CD4-positive, alpha-beta T cell (primary cell): ENCODE results near the gene ZNF580. TPM values are rescaled to one million over a fixed set of nuclear protein-coding genes. Genes with fewer than 3 reads are reported as not detected.
A peak's percentile ranks its signal among the peaks of the same experiment; 100 is the strongest.

ENCODE experiments used
- ATAC-seq: fragments of 200-7000 bp; cut with Tn5 transposase; one replicate; pipeline ENCODE4 v1.10.0; 2022; ENCODE audit warnings: mild to moderate bottlenecking; ENCODE audit not compliant: poor library complexity
- CTCF ChIA-PET: fragments of 350-600 bp; sonication (Branson Sonifier 250); formaldehyde crosslinking; loops from one replicate; lab custom pipeline; 2021; ENCODE audit warnings: antibody characterized with exemption, inconsistent platforms; lab: Charles Lee
- POLR2A ChIA-PET: fragments of 350-600 bp; sonication (Branson Sonifier 250); formaldehyde crosslinking; loops from one replicate; lab custom pipeline; 2021; ENCODE audit warnings: antibody characterized with exemption, inconsistent platforms; lab: Charles Lee
- DNase-seq, 14 experiments: peaks; one replicate each; pipeline ENCODE4 v3.0.0-alpha.2; 2013 to 2020; ENCODE audit warnings: mixed read lengths in 2 of 14
- H3K27ac ChIP-seq, 2 donors: one replicate each; pipeline versions ENCODE4 v1.5.1 to v1.7.0; 2013; ENCODE audit warnings: low read length in 2 of 2, low read depth in 1 of 2, mild to moderate bottlenecking in 1 of 2
- H3K27me3 ChIP-seq, 2 experiments: 1 replicate in 1 of 2; 2 replicates in 1 of 2; pipeline versions ENCODE4 v1.6.1 to v1.7.0; 2013; ENCODE audit warnings: low read length in 2 of 2, control low read depth in 1 of 2, mild to moderate bottlenecking in 1 of 2, moderate library complexity in 1 of 2; ENCODE audit not compliant: insufficient read depth in 2 of 2, control insufficient read depth in 1 of 2
- H3K36me3 ChIP-seq: one replicate; pipeline ENCODE4 v1.6.1; 2013; ENCODE audit warnings: low read length, control low read depth; ENCODE audit not compliant: insufficient read depth
- H3K4me1 ChIP-seq: one replicate; pipeline ENCODE4 v1.6.1; 2013; ENCODE audit warnings: low read length, control low read depth; ENCODE audit not compliant: insufficient read depth
- H3K4me3 ChIP-seq: one replicate; pipeline ENCODE4 v1.5.1; 2013; ENCODE audit warnings: mild to moderate bottlenecking, low read length, moderate library complexity
- H3K9me3 ChIP-seq, 2 experiments: 1 replicate in 1 of 2; 2 replicates in 1 of 2; pipeline versions ENCODE4 v1.6.1 to v1.7.0; 2013; ENCODE audit warnings: low read length in 2 of 2, mild to moderate bottlenecking in 2 of 2, control low read depth in 1 of 2, moderate library complexity in 1 of 2; ENCODE audit not compliant: control insufficient read depth in 1 of 2, insufficient read depth in 1 of 2
- H3K27ac Mint-ChIP-seq: one replicate; pipeline ENCODE4 v1.8.0; 2020; ENCODE audit warnings: mixed read lengths
- H3K27me3 Mint-ChIP-seq: one replicate; pipeline ENCODE4 v1.8.0; 2021; ENCODE audit warnings: mixed read lengths
- H3K36me3 Mint-ChIP-seq: one replicate; pipeline ENCODE4 v1.8.0; 2021; ENCODE audit warnings: low read depth, mixed read lengths
- H3K4me1 Mint-ChIP-seq: one replicate; pipeline ENCODE4 v1.8.0; 2021; ENCODE audit warnings: low read depth, mixed read lengths
- H3K4me3 Mint-ChIP-seq: one replicate; pipeline ENCODE4 v1.8.0; 2020; ENCODE audit warnings: mild to moderate bottlenecking, mixed read lengths
- H3K9me3 Mint-ChIP-seq: one replicate; pipeline ENCODE4 v1.8.0; 2020; ENCODE audit warnings: mixed read lengths
- CTCF ChIP-seq: fragments of 200-600 bp; IDR thresholded peaks from one replicate; pipeline ENCODE4 v1.8.0; 2022; ENCODE audit warnings: antibody characterized with exemption, mild to moderate bottlenecking
- intact Hi-C, 2 experiments: fragments of 100-400 bp; cut with DNase I in 1 of 2; cut with micrococcal nuclease in 1 of 2; formaldehyde crosslinking; loops; one replicate each; pipeline versions ENCODE4 v1.15.1 to v1.9.0; 2023 to 2025; cut with DNase I, micrococcal nuclease
- total RNA-seq, 174 experiments: library from RNA in 2 of 174; stranded (reverse) in 2 of 174; gene quantifications; one replicate each; pipeline ENCODE4 v1.2.3 and lab custom pipeline; 2021 to 2026

Gene ZNF580
- total RNA-seq, 2 experiments from 2014 or later = 45.2 to 46.6 TPM

- no peak overlapping the region for H3K27ac ChIP-seq
- no peaks in the 10 kb centered on the region for H3K9me3 Mint-ChIP-seq
- peaks cover 22% of the 10 kb centered on the region for H3K4me1 Mint-ChIP-seq
- H3K4me3 Mint-ChIP-seq = no peak overlapping the region
- DNase-seq (peak in 1 of 14 experiments; percentile 34), ATAC-seq (no peak)
- H3K36me3 Mint-ChIP-seq = peaks cover 51% of the 10 kb centered on the region
- H3K4me1 ChIP-seq = peaks cover 27% of the 10 kb centered on the region
- no peaks in the 10 kb centered on the region for H3K9me3 ChIP-seq
- intact Hi-C loops = loop anchor here (5.0 kb wide), 2 partner anchors 45 to 315 kb away; partner anchors contain the start of genes BRSK1 (in 1 of the 2), HSPBP1 (in 1 of the 2), ZNF580 (in 1 of the 2) and ZNF581 (in 1 of the 2)
- ChIA-PET CTCF (interaction anchor here (1.8 kb wide), 1 partner anchor 9 kb away, joined by 4 read pairs; no protein-coding TSS in a partner anchor), POLR2A (no interaction called here)
- H3K27me3 Mint-ChIP-seq = no peaks in the 10 kb centered on the region
- peaks cover 22% of the 10 kb centered on the region for H3K36me3 ChIP-seq
- H3K4me3 ChIP-seq = no peak overlapping the region
- H3K27ac Mint-ChIP-seq = no peak overlapping the region
- H3K27me3 ChIP-seq = no peaks in the 10 kb centered on the region
- TF ChIP-seq CTCF = no peak
Measured at GRCh38 chr19:55597501-55597921, 43.3 kb upstream of the ZNF580 start.

- Mint-ChIP-seq H3K4me1 (peaks cover 22% of the 10 kb centered on the region), H3K4me3 (peak overlapping the region; percentile 67), H3K27ac (no peak overlapping the region), H3K27me3 (no peaks in the 10 kb centered on the region), H3K9me3 (no peaks in the 10 kb centered on the region), H3K36me3 (peaks cover 51% of the 10 kb centered on the region)
- ChIA-PET CTCF (interaction anchor here (1.8 kb wide), 1 partner anchor 8 kb away, joined by 4 read pairs; no protein-coding TSS in a partner anchor), POLR2A (interaction anchor here (2.1 to 2.6 kb wide), 2 partner anchors 11 to 259 kb away, joined by 8 to 23 read pairs; partner anchors contain the start of gene KMT5C)
- intact Hi-C loops = loop anchor here (2.0 to 5.0 kb wide), 3 partner anchors 17 to 316 kb away; partner anchors contain the start of genes BRSK1 (in 1 of the 2), HSPBP1 (in 1 of the 2), ZNF579 (in 1 of the 2) and ZNF580 (in 1 of the 2)
- H3K9me3 ChIP-seq = no peaks in the 10 kb centered on the region
- no peak for ATAC-seq
- no peak for TF ChIP-seq CTCF
- H3K36me3 ChIP-seq = peaks cover 22% of the 10 kb centered on the region
- H3K4me3 ChIP-seq = no peak overlapping the region
- DNase-seq = peak in 1 of 14 experiments; percentile 33
- H3K4me1 ChIP-seq = peaks cover 27% of the 10 kb centered on the region
- no peak overlapping the region for H3K27ac ChIP-seq
- no peaks in the 10 kb centered on the region for H3K27me3 ChIP-seq
Measured at GRCh38 chr19:55598034-55598433, 42.8 kb upstream of the ZNF580 start.

- peaks cover 19% of the 10 kb centered on the region for H3K36me3 ChIP-seq
- peak; percentile 74 for ATAC-seq
- Mint-ChIP-seq H3K4me3 (peak overlapping the region; percentile 99), H3K27ac (peak overlapping the region; percentile 95), H3K9me3 (no peaks in the 10 kb centered on the region), H3K36me3 (peaks cover 55% of the 10 kb centered on the region), H3K4me1 (peaks cover 22% of the 10 kb centered on the region), H3K27me3 (no peaks in the 10 kb centered on the region)
- H3K9me3 ChIP-seq = no peaks in the 10 kb centered on the region
- intact Hi-C loops = loop anchor here (1.0 to 5.0 kb wide), 7 partner anchors 12 to 317 kb away; partner anchors contain the start of genes BRSK1 (in 1 of the 2), HSPBP1 (in 1 of the 2), KMT5C (in 1 of the 2) and ZNF579 (in 1 of the 2)
- no peak for TF ChIP-seq CTCF
- H3K27me3 ChIP-seq = no peaks in the 10 kb centered on the region
- H3K4me3 ChIP-seq = peak overlapping the region; percentile 95
- POLR2A ChIA-PET = interaction anchor here (0.6 to 2.9 kb wide), 25 partner anchors 12 to 1483 kb away, joined by 3 to 42 read pairs (median 8); partner anchors contain the start of genes HSPBP1, ISOC2, KMT5C and MBOAT7
- H3K4me1 ChIP-seq = peaks cover 28% of the 10 kb centered on the region
- CTCF ChIA-PET = interaction anchor here (1.0 to 2.3 kb wide), 8 partner anchors 18 to 123 kb away, joined by 3 to 17 read pairs (median 4); partner anchors contain the start of genes ZNF579 and ZNF628
- peak overlapping the region; percentile 95 to 97 for H3K27ac ChIP-seq
- DNase-seq = peak; percentile 73 to 96 (median 91)
Measured at GRCh38 chr19:55598719-55599467, 41.9 kb upstream of the ZNF580 start.
